GM10248 (cell line): ENCODE data around the gene SPINK14.

Experiments
- CTCF ChIA-PET: fragments of 300-600 bp; sonication (Branson Sonifier 250); formaldehyde crosslinking; extraction: SDS; loops from one replicate; lab custom pipeline; 2021; ENCODE audit warnings: antibody characterized with exemption; lab: Yijun Ruan, JAX
- POLR2A ChIA-PET: fragments of 350-650 bp; sonication (Branson Sonifier 250); formaldehyde crosslinking; extraction: SDS; loops from one replicate; lab custom pipeline; 2020; ENCODE audit warnings: antibody characterized with exemption; lab: Yijun Ruan, JAX
- DNase-seq: peaks from one replicate; pipeline ENCODE4 v3.0.0; 2012; ENCODE audit errors: extremely low spot score
- CTCF ChIP-seq: IDR thresholded peaks from 2 replicates; pipeline ENCODE4 v1.5.1; 2012; ENCODE audit warnings: mild to moderate bottlenecking, low read depth; ENCODE audit errors: extremely low read depth, missing control alignments, control extremely low read depth

Gene SPINK14

GRCh38 chr5:148145916-148146315, 22.4 kb upstream of the SPINK14 start:
- POLR2A ChIA-PET: no interaction called here
- TF ChIP-seq CTCF: no peak
- CTCF ChIA-PET: interaction anchor here (0.6 to 1.5 kb wide), 3 partner anchors 9 to 965 kb away, joined by 3 to 4 read pairs (median 3); no protein-coding TSS in a partner anchor
- DNase-seq: no peak

GRCh38 chr5:148146487-148146886, 21.9 kb upstream of the SPINK14 start:
- POLR2A ChIA-PET: no interaction called here
- CTCF ChIA-PET: interaction anchor here (0.6 to 1.5 kb wide), 2 partner anchors 10 to 965 kb away, joined by 3 to 4 read pairs; no protein-coding TSS in a partner anchor

GRCh38 chr5:148147415-148147814, 20.9 kb upstream of the SPINK14 start:
- POLR2A ChIA-PET: no interaction called here
- DNase-seq: no peak
- CTCF ChIA-PET: no interaction called here
- no peak for TF ChIP-seq CTCF

More at GRCh38 chr5:148146487-148146886, 21.9 kb upstream of the SPINK14 start:
- no peak for TF ChIP-seq CTCF
- no peak for DNase-seq

GRCh38 chr5:148151872-148152271, 16.5 kb upstream of the SPINK14 start:
- ChIA-PET CTCF (no interaction called here), POLR2A (no interaction called here)
- no peak for DNase-seq
- TF ChIP-seq CTCF: no peak

GRCh38 chr5:148152781-148153180, 15.6 kb upstream of the SPINK14 start:
- CTCF ChIA-PET: no interaction called here
- no peak for DNase-seq
- TF ChIP-seq CTCF: no peak
- POLR2A ChIA-PET: no interaction called here

GRCh38 chr5:148156609-148157008, 11.7 kb upstream of the SPINK14 start:
- POLR2A ChIA-PET: no interaction called here
- TF ChIP-seq CTCF: no peak
- no peak for DNase-seq
- CTCF ChIA-PET: no interaction called here
